ENCODE data around the gene S100A1.
"Not testable (repeated sequence)": the region's sequence is repeated elsewhere in the genome, so short reads cannot be mapped to it uniquely, and the experiment has no call there.

S100A1 gene

GRCh38 chr1:153627715-153628626 is at the start of gene S100A1:
TSS of gene S100A1 (plus strand) at chr1:153628434. CDS start at chr1:153630522, 2,088 bp downstream.
- peak within 1 kb of the TSS; percentile 71 for H3K4me3 ChIP-seq (ENCODE audit: low read depth, low read length)
- TF ChIP-seq CTCF (IDR thresholded peaks at IDR 0.05; ENCODE audit: low read depth, low read length): no peak

- no peak overlapping the region for H3K4me3 ChIP-seq (ENCODE audit: low read depth, low read length)
- no peak for TF ChIP-seq CTCF (IDR thresholded peaks at IDR 0.05; ENCODE audit: low read depth, low read length)
These were observed 49.7 kb upstream of the S100A1 start for GRCh38 chr1:153578490-153578889.

- no peak overlapping the region for H3K4me3 ChIP-seq (ENCODE audit: low read depth, low read length)
- TF ChIP-seq CTCF (IDR thresholded peaks at IDR 0.05; ENCODE audit: low read depth, low read length): no peak
These were observed 49.3 kb upstream of the S100A1 start for GRCh38 chr1:153578936-153579335.

GRCh38 chr1:153582836-153583235 is 45.4 kb upstream of the S100A1 start:
- not testable (repeated sequence) for H3K4me3 ChIP-seq (ENCODE audit: low read depth, low read length)

- H3K4me3 ChIP-seq (ENCODE audit: low read depth, low read length): not testable (repeated sequence)
These were observed 44.7 kb upstream of the S100A1 start for GRCh38 chr1:153583514-153583913.

GRCh38 chr1:153583976-153584375 is 44.3 kb upstream of the S100A1 start:
- no peak overlapping the region for H3K4me3 ChIP-seq (ENCODE audit: low read depth, low read length)
- TF ChIP-seq CTCF (IDR thresholded peaks at IDR 0.05; ENCODE audit: low read depth, low read length): no peak

GRCh38 chr1:153585006-153585405 is 43.2 kb upstream of the S100A1 start:
- TF ChIP-seq CTCF (IDR thresholded peaks at IDR 0.05; ENCODE audit: low read depth, low read length): no peak
- no peak overlapping the region for H3K4me3 ChIP-seq (ENCODE audit: low read depth, low read length)

GRCh38 chr1:153586347-153586746 is 41.9 kb upstream of the S100A1 start:
- TF ChIP-seq CTCF (IDR thresholded peaks at IDR 0.05; ENCODE audit: low read depth, low read length): no peak
- no peak overlapping the region for H3K4me3 ChIP-seq (ENCODE audit: low read depth, low read length)
